ENCODE data around the gene GAB2.
A peak's percentile ranks its signal among the peaks of the same experiment; 100 is the strongest.

Gene GAB2

DNA sequence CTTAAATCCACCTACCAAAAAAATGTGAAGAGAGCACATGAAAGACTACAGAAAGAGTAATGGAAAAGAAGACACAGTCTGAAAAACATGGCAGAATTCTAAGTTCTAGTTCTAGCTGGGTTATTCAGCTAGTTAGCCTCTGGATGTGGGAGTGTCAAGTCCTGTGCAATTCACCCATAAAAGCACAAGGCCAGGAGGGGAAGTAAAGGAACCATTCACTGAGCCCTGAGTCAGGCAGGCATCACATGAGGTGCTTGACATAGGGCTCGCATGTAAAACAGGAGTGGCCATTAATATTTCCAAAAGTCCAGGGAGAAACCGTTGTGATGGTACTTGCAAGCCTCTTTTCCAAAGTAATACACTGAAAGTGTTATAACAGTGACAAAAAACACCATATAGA lies 103.7 kb downstream of the GAB2 start:
- TF ChIP-seq ARNTL (CRISPR knock-in tag; IDR thresholded peaks at IDR 0.05; ENCODE audit: borderline replicate concordance, low read depth) (no peak), PPARA (CRISPR knock-in tag; IDR thresholded peaks at IDR 0.05; ENCODE audit: borderline replicate concordance) (no peak), POU6F1 (CRISPR knock-in tag; IDR thresholded peaks at IDR 0.05; ENCODE audit: borderline replicate concordance, low read depth) (no peak), TCF4 (CRISPR knock-in tag; IDR thresholded peaks at IDR 0.05; ENCODE audit: borderline replicate concordance) (no peak), OSR1 (CRISPR knock-in tag; IDR thresholded peaks at IDR 0.05) (no peak), BACH2 (CRISPR knock-in tag; IDR thresholded peaks at IDR 0.05; ENCODE audit: borderline replicate concordance) (no peak), ZNF70 (CRISPR knock-in tag; IDR thresholded peaks at IDR 0.05) (no peak), GLIS3 (CRISPR knock-in tag; IDR thresholded peaks at IDR 0.05) (no peak), RARB (CRISPR knock-in tag; IDR thresholded peaks at IDR 0.05) (no peak), ZNF565 (CRISPR knock-in tag; conservative IDR thresholded peaks at IDR 0.05; ENCODE audit: low read depth) (no peak)
- no peak for ATAC-seq

- ATAC-seq = peak; percentile 53
- TF ChIP-seq ZFP3 (CRISPR knock-in tag; IDR thresholded peaks at IDR 0.05) (no peak), CSDC2 (CRISPR knock-in tag; IDR thresholded peaks at IDR 0.05) (no peak), GLIS3 (CRISPR knock-in tag; IDR thresholded peaks at IDR 0.05) (no peak), RARB (CRISPR knock-in tag; IDR thresholded peaks at IDR 0.05) (no peak), ISL1 (CRISPR knock-in tag; IDR thresholded peaks at IDR 0.05) (no peak), TSHZ2 (CRISPR knock-in tag; IDR thresholded peaks at IDR 0.05) (no peak), ZFP30 (CRISPR knock-in tag; IDR thresholded peaks at IDR 0.05) (no peak), BACH2 (CRISPR knock-in tag; IDR thresholded peaks at IDR 0.05; ENCODE audit: borderline replicate concordance) (no peak), ESRRG (CRISPR knock-in tag; IDR thresholded peaks at IDR 0.05) (no peak), ZNF565 (CRISPR knock-in tag; conservative IDR thresholded peaks at IDR 0.05; ENCODE audit: low read depth) (no peak), CREB5 (CRISPR knock-in tag; IDR thresholded peaks at IDR 0.05; ENCODE audit: low read depth) (no peak), POU6F1 (CRISPR knock-in tag; IDR thresholded peaks at IDR 0.05; ENCODE audit: borderline replicate concordance, low read depth) (no peak), TOX (CRISPR knock-in tag; IDR thresholded peaks at IDR 0.05; ENCODE audit: borderline replicate concordance) (no peak), ARNTL (CRISPR knock-in tag; IDR thresholded peaks at IDR 0.05; ENCODE audit: borderline replicate concordance, low read depth) (no peak), ZNF70 (CRISPR knock-in tag; IDR thresholded peaks at IDR 0.05) (no peak), ZC3H10 (CRISPR knock-in tag; IDR thresholded peaks at IDR 0.05) (no peak)
- TF ChIP-seq, protein P1, sequence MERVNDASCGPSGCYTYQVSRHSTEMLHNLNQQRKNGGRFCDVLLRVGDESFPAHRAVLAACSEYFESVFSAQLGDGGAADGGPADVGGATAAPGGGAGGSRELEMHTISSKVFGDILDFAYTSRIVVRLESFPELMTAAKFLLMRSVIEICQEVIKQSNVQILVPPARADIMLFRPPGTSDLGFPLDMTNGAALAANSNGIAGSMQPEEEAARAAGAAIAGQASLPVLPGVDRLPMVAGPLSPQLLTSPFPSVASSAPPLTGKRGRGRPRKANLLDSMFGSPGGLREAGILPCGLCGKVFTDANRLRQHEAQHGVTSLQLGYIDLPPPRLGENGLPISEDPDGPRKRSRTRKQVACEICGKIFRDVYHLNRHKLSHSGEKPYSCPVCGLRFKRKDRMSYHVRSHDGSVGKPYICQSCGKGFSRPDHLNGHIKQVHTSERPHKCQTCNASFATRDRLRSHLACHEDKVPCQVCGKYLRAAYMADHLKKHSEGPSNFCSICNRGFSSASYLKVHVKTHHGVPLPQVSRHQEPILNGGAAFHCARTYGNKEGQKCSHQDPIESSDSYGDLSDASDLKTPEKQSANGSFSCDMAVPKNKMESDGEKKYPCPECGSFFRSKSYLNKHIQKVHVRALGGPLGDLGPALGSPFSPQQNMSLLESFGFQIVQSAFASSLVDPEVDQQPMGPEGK (CRISPR knock-in tag; IDR thresholded peaks at IDR 0.05; ENCODE audit: borderline replicate concordance) = no peak
These were observed 104.3 kb downstream of the GAB2 start for GRCh38 chr11:78313181-78313795.

DNA sequence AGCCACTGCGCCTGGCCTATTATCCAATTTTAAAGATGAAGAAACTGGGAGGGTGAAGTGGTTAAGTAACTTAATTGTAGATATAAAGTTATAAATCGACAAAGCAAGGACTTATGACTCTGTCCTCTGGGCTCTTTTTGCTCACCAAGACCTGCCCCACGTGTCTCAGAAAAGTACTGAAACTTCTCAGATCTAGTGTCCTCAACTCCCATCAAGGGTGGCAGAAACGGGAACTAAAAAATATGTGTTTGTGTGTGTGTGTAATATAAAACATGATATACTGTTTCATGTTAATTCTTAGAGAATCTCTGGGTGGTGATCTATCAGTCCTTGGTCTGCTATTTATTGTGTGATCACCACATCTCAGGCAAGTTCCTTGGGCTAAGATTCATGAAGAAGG lies 104.9 kb downstream of the GAB2 start:
- ATAC-seq = no peak
- TF ChIP-seq CREB5 (CRISPR knock-in tag; IDR thresholded peaks at IDR 0.05; ENCODE audit: low read depth) (no peak), ZC3H10 (CRISPR knock-in tag; IDR thresholded peaks at IDR 0.05) (no peak), TCF4 (CRISPR knock-in tag; IDR thresholded peaks at IDR 0.05; ENCODE audit: borderline replicate concordance) (no peak), RARB (CRISPR knock-in tag; IDR thresholded peaks at IDR 0.05) (no peak), ZFP3 (CRISPR knock-in tag; IDR thresholded peaks at IDR 0.05) (no peak), ZNF70 (CRISPR knock-in tag; IDR thresholded peaks at IDR 0.05) (no peak), ISL1 (CRISPR knock-in tag; IDR thresholded peaks at IDR 0.05) (no peak), CSRNP3 (CRISPR knock-in tag; IDR thresholded peaks at IDR 0.05) (no peak), ZFP30 (CRISPR knock-in tag; IDR thresholded peaks at IDR 0.05) (no peak), POU6F1 (CRISPR knock-in tag; IDR thresholded peaks at IDR 0.05; ENCODE audit: borderline replicate concordance, low read depth) (no peak), ZNF565 (CRISPR knock-in tag; conservative IDR thresholded peaks at IDR 0.05; ENCODE audit: low read depth) (no peak)

All from SK-N-SH treated with all-trans-retinoic acid at 6 μM for 48 hours (cell line).